Subcutaneous adipose tissue (tissue), 4 donors: ENCODE measurements around the gene LRRC47. TPM values are rescaled to one million over a fixed set of nuclear protein-coding genes. Genes with fewer than 3 reads are reported as not detected.

Source experiments
- CTCF ChIP-seq: fragments of 450-650 bp; IDR thresholded peaks from one replicate; pipeline ENCODE4 v1.5.1; 2016; ENCODE audit warnings: low read depth, mild to moderate bottlenecking, control low read depth, antibody characterized with exemption, moderate library complexity
- total RNA-seq, 4 donors: library from RNA; depleted of rRNA; stranded (reverse); fragments of >200 nt; gene quantifications; one replicate each; pipeline ENCODE4 v1.1.0, GENCODE V29; 2016

Gene LRRC47
- total RNA-seq, 4 donors from 2014 or later, result 17.7 to 42.0 (median 22.3) TPM

GRCh38 chr1:3752400-3752945, 43.8 kb downstream of the LRRC47 start, which contains the start of gene CCDC27:
Gene CCDC27 (plus strand): TSS chr1:3752450. CDS start chr1:3752482, 32 bp downstream.
- no peak for TF ChIP-seq CTCF

- no peak for TF ChIP-seq CTCF
Measured at GRCh38 chr1:3750741-3751140, 45.6 kb downstream of the LRRC47 start.

GRCh38 chr1:3749512-3749911, 46.8 kb downstream of the LRRC47 start:
- no peak for TF ChIP-seq CTCF

- TF ChIP-seq CTCF, result no peak
Measured at GRCh38 chr1:3747903-3748302, 48.4 kb downstream of the LRRC47 start.

- no peak for TF ChIP-seq CTCF
Measured at GRCh38 chr1:3747522-3747848, 48.8 kb downstream of the LRRC47 start.

GRCh38 chr1:3746830-3747521, 49.3 kb downstream of the LRRC47 start:
- no peak for TF ChIP-seq CTCF

GRCh38 chr1:3746389-3746829, 49.9 kb downstream of the LRRC47 start:
- TF ChIP-seq CTCF, result no peak
